NCI-H1436 treated with DMSO at 0.1 percent for 48 hours (cell line): ENCODE measurements around the gene USH1G.
"Not testable (repeated sequence)": the region's sequence is repeated elsewhere in the genome, so short reads cannot be mapped to it uniquely, and the experiment has no call there.

Experiments used
- DNase-seq: peaks from one replicate; lab custom pipeline; 2025; lab: John Stamatoyannopoulos, UW

USH1G gene

DNA sequence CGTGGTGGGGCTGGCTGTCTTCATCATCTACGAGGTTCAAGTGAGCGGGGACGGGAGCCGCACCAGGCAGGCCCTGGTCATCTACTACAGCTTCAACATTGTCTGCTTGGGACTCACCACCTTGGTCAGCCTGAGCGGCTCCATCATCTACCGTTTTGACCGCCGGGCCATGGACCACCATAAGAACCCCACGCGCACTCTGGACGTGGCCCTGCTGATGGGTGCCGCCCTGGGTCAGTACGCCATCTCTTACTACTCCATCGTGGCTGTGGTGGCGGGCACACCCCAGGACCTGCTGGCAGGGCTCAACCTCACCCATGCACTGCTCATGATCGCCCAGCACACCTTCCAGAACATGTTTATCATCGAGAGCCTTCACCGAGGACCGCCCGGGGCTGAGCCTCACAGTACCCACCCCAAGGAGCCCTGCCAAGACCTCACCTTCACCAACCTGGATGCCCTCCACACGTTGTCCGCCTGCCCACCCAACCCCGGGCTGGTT, 7.5 kb upstream of the USH1G start:
- DNase-seq: no peak

DNA sequence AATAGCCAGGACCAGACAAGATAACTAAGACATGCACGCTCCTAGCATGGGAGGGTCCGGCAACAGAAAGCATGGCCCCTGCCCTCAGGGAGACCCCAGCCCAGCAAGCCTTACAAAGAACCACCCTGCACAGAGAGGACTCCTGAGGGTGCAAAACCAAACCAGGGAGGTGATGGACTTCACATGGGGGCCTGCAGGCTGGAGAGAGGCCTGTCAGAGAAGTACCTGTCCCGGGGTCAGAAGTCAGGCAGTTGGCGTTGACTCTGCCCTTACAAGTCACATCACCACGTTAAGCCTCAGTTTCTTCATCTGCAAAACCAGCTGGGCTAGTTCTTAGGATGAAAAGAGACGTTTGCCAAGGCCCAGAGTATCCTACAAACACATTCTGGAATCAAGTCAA, 5.7 kb upstream of the USH1G start:
- DNase-seq: no peak

DNA sequence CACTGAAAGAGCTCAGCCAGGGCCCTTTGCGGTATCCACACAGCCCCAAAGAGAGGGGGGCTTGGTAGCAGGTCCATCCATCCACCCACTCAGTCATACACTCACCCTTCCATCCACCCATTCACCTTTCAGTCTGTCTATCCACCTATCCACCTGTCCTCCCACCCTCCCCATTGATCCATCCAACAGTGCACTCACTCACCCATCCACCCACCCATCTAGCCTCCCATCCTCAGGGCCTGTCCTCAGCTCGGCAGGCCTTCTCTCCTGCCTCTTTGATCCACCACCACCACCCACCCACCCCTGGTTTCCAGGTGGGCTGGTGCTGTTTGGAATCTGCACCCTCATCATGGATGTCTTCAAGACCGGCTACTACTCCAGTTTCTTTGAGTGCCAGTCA, 2.2 kb upstream of the USH1G start:
- DNase-seq: no peak

DNA sequence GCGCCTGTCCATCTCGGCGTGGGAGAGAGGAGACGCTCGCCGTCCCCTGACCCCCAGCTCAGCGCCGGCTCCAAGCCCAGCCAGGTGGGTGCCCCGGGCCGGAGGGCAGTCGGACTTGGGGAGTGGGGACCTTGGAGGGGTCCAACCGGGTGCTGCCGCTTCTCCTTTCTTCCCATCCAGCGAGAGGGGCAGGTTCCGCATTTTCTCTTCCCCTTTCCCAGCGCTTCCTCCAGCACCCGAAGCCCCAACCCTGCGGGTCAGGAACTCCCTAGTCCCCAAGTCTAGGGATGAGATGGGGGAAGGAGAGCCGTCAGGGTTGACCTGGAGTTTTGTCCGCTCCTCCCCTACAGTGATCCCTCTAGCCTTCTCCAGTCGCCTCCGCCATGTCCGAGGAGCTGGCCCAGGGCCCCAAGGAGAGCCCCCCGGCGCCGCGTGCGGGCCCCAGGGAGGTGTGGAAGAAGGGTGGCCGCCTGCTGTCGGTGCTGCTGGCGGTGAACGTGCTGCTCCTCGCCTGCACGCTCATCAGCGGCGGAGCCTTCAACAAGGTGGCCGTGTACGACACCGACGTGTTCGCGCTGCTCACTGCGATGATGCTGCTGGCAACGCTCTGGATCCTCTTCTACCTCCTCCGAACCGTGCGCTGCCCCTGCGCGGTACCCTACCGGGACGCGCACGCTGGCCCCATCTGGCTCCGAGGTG, 1.3 kb upstream of the USH1G start, which contains the start of gene OTOP2:
OTOP2 (plus strand) TSS at position 24 of the 699 bp plus-strand sequence; CDS start at position 384, 360 bp downstream.
- DNase-seq: no peak

DNA sequence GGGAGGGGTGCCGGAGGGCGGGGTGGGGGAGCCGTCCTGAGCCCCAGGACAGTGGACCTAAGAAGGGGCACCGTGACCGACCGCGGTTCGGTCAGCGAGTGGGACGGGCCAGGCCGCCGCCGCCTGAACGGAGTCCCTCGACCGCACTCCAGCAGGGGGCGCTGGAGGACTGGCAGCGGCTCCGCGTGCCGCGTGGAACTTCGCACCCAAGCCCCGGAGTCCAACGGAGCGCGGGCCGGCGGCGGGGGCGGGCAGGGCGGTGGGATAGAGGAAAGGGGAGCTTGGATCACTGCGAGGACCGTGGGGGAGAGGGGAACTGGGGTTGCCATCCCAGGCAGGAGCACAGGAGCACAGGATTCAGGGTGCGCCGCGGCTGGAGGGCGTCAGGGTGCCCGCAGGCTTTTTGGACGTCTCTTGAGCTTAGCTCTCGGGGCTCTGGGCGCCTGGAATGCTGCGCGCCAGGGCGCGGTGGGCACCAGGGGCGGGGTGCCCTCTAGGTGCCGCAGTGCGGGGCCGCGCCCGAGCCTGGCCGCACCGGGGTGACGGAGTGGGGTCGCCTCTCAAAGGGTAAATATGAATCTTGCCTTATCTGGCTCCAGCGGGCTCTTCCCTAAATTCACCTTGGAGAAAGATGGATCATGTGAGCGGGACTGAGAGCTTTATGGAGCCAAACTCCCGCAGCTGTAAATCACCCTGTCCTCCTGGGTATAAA, 639 bp upstream of the USH1G start:
- DNase-seq: no peak

DNA sequence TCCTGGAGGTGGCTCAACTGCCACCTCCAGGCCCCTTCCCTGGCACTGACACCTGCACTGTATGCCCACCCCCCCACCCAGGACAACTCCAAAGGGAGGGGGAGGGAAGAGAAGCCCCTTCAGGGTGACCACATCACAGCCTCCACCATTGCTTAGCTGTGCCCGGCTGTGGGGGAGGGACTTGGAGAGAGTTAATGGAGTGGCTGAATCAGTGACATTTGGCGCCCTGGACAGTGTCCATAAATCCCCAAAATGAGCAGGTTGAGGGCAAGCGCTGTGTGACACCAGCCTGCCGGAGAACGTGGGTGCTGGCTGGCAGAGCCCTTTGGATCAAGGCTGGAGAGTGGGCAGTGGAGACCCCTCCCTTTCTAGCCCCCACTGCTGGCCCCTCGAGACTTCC, 883 bp downstream of the USH1G start:
- DNase-seq: no peak

DNA sequence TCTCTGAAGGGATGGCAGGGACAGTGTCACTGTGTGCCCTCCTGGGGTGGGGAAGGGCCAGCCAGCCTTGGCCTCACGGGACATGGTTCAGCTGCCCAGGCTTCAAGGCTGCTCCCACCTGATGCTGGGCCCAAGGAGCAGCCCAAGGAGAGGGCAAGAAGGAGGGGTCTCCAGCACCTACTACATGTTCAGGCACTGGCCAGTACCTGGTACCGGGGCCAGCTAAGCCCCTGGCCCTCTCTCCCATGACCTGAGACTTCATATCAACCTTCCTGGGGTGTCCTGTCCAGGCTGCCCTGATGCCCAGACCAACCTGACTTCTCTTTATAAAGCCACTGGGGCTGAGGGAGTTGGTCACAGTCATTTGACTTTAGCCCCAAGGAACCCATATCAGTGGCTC, 1.3 kb downstream of the USH1G start:
- no peak for DNase-seq

DNA sequence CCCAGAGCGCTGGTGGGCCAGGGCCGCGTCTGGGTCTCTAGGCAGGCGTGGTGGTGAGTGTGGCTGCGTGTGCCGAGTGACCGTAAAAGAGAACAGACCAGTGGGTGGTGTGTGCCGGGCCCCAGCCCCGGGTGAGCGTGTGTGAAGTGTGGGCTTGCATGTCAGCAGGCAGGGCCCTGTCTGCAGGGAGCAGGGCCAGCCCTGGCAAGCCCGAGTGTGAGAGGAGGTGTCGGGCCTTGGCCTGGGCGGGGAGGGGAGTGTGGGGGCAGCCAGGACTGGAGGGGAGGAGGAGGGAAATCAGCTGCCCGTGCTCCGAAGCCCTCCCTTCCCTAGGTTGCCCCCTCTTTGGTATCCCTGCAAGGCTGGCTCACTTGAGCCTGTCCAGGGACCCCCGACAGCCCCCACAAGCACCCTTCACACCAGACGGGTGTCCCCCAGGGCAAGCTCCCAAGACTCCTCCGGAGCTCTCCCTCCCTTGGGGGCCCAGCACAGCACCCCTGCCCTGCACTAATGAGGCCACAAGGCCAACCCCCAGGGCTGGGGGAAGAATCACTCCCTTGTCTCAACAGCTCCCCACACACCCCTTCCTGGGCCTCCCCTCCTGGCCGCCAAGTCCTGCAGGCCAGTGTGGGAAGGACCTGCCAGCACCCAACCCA, 1.9 kb downstream of the USH1G start:
- no peak for DNase-seq

DNA sequence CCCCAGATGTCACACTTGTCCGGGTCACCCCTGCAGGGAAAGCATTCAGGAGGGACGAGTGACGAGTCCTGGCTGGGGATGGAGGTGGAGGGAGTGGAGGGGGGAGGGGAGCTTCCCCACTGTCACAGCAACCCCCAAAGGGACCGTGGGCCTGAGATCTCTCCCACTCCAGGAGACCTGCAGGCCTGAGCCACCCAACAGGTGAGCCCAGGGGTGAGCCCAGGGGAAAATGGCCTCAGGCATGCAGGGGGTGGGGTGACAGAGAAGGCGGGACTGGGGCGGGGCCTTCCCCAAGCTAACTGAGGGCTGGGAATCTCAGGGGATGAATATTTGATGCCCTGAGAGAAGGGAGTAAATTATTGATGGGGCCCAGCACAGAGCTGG, 2.4 kb downstream of the USH1G start:
- no peak for DNase-seq

DNA sequence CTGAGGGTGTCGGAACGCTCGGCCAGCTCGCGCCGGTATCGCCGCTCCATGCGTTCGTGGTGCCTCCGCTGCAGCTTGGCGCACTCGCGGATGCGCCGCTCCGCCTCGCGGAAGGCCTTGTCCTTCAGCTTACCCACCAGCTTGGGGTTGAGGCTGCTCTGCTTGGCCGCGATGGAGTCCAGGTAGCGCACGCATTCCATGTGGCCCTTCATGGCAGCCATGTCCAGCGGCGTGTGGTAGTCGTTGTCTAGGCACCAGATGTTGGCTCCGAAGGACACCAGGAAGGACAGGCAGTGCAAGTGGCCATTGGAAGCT, 2.8 kb downstream of the USH1G start:
- DNase-seq: no peak

DNA sequence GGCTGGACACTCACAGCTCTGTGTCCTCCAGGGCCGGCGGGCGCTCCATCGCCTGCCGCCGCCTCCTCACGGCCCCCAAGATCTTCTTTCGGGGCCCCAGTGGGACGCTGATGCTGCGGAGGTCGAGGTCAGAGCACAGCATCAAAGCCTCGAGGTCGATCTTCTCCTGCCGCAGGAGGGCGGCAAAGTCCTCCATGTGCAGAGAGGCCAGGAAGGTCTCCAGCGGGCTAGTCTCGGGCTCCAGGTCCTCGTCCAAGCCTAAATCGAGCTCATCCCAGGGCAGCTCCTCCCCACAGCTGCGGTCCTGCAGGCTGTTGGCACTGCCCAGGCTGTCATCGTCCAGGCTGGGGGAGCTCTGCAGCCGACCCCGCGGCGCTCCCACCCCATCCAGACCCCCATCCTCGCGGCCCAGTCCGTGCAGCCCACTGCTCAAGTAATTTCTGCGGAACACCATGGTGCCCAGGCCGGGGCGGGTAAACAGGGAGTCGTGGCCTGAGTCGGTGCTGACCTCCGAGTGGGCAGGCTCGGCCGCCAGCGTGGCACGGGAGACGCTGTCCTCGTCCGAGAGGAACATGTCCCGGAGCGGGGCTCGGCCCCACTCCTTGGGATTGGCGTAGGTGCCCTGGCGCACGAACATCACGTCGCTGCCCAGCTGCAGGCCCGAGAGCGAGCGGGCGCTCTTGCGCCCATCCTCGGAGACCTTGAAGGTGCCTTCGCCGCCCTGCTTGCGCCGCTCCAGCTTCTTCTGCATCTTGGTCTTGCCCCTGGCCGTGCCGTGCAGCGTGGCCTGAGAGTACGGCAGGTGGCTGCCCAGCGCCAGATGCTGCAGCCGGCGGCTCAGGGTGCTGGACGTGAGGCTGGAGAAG, 3.4 kb downstream of the USH1G start:
- no peak for DNase-seq

DNA sequence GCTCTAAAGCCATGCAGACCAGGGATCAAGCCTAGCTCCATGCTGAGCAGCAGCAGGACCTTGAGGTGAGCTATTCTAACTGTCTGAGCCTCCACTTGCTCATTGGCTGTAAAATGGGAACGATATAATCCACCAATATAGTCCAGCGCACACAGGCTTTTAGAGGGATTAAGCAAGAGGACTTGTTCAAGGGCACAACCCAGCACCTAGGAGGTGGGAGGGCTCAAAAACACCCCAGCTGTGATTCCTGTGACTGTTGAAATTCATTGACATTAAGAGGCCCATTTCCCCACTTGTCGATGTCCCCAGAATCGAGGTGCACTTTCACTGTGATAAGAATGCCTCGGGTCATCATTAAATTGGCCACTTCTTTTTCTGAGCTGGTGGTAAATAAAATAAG, 4.1 kb downstream of the USH1G start:
- no peak for DNase-seq

DNA sequence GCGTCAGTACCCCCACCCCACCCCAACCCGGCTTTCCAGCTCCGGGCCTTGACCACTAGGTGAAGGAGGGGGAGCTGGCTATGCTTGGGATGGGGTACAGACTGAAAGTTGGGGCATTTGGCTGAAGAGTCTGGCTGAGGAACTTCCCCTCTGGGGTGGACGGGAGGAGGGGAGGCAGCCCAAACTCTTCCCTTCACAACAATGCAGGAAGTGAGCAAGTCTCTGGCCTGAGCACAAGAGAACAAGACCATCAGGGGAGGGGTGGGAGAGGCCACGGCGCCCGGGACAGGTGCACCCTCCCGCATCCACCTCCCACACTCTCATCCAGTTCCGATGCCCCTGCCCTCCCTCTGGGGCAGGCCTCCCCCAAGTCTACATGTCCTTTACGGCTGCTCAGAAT, 5.6 kb downstream of the USH1G start:
- DNase-seq: no peak

DNA sequence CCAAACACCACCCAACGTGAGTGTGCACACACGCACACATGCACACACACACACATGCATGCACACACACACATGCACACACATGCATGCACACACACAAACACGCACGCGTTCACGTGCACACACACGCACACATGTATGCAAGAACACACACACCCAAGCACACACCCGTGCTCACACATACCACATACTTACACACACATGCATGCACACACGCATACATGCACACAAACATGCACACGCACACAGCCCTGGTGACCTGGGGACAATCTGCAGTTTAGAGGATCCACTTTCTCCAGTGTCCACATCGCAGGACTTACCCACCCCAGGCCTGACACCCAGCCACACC, 6.2 kb downstream of the USH1G start:
- DNase-seq: no peak

DNA sequence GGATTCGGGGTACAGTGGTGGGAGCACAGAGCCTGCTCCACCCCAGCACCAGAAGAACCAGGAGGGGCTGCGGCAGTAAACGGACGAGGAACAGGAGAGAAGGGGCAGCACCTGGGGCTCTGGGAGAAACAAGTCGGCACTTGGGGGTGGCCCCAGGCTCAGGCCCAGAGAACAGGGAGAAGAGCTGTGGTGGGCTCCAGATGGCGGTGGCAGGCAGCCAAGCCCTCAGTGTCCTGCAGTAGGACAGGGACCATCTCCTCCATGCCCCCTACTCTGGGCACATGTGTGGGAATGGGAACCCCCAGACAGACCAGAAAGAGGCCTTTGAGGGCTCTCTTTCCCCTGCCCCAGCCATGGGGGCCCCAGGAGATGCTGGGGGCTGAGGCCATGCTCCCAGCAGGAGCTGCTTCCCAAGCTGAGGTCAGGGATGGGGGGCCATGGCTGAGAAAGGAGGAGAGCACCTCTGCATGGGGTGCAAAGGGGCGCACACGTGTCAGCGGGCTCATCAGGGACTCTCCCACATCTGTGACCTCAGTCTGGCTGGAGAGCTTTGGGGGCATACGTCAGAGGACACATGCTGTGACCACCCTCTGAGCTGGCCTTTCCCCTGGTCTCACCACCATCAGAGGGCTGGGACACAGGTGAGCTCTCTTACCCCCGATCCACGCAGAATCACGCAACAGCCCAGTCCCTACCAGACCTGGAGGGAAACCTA, 6.8 kb downstream of the USH1G start:
- DNase-seq: no peak

DNA sequence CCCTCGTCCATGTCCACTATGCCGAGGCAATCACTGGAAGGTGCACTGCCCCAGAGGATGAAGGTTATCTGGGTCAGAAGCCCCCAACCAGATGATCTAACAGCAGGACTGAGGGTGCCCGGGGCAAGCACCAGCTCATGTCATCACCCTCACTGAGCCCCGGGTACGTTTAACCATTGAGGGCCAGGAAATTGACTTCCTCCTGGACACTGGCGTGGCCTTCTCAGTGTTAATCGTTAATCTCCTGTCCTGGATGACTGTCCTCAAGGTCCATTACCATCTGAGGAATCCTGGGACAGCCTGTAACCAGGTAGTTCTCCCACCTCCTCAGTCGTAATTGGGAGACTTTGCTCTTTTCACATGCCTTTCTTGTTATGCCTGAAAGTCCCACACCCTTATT, 11.6 kb downstream of the USH1G start:
- DNase-seq: not testable (repeated sequence)

DNA sequence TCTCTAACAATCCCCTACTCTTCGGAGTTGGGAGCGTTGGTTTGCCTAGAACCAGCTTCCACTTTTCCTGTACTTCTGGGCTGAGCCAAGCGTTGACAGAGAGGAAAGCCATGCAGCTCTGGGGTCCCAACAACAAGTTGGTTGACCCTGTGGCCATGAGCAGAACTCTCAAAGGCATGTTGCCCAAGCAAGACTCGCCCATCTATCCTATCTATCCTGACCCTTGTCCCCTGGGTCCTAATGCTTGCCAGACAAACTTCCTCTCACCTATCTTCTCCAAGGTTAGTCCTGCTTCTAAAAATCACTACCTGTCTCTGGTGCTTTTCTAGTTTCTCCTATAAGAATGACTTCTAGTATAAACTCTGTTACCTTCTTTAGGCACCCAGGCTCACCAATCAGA, 14.0 kb downstream of the USH1G start:
- not testable (repeated sequence) for DNase-seq

DNA sequence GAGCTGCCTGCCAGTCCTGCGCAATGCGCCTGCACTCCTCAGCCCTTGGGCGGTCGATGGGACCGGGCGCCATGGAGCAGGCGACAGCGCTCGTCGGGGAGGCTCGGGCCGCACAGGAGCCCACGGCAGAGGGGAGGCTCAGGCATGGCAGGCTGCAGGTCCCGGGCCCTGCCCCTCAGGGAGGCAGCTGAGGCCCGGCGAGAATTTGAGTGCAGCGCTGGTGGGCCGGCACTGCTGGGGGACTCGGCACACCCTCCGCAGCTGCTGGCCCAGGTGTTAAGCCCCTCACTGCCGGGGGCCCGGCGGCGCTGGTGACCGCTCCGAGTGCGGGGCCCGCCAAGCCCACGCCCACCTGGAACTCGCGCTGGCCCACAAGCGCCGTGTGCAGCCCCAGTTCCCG, 16.0 kb downstream of the USH1G start:
- no peak for DNase-seq

DNA sequence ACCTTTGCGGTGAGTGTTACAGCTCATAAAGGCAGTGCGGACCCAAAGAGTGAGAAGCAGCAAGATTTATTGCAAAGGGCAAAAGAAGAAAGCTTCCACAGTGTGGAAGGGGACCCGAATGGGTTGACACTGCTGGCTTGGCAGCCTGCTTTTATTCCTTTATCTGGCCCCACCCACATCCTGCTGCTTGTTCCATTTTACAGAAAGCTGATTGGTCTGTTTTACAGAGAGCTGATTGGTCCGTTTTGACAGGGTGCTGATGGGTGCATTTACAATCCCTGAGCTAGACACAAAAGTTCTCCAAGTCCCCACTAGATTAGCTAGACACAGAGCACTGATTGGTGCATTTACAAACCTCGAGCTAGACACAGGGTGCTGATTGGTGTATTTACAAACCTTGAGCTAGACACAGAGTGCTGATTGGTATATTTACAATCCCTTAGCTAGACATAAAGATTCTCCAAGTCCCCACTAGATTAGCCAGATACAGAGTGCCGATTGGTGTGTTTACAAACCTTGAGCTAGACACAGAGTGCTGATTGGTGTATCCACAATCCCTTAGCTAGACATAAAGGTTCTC, 16.8 kb downstream of the USH1G start:
- DNase-seq: not testable (repeated sequence)

DNA sequence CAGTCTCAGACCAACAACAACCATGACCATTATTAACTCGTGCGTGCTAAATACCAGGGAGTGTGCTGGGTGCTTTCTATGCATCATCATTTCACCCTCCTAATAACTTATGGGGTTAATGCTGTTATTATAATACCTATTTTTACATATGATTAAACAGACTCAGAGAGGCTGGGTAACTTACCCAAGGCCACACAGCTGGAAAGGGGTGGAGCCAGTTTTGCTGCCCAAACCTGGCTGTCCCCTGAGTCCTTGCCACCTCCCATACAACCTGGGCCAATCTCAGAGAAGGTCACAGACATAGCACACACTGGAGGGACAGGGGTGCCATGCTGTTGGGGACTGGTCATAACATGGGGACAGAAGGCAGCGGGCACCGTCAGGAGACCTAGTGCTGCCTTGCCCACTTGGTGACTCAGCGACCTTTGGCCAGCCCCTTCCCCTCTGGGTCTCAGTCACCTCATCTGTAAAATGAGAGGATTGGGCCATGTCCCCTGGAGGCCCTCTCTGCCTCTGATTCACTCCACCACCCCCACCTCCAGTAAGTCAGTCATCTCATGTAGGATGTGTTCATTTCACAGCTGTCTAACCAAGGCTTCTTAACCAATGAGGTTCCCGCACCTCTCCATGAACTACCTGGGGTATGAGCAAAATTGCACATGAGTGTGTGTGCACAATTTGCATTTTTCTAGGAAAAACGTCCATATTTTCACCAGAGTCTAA, 18.2 kb downstream of the USH1G start:
- no peak for DNase-seq

DNA sequence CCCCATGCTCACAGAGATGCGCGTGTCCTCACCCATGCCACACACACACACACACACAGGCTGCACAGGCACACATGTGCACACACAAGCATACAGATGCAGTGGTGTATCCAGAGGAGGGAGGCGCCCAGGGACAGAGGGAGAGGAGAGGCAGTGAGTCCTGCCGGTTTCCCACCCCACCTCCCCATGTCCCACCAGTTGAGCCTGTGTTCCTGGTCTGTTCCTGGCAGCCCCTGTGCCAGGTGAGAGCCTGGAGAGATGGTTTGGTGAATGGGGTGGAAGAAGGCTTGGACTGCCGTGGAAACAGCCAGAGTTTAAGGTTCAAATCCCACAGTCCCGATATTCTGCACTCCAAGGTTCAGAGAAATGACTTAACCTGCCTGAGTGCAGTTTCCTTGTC, 19.4 kb downstream of the USH1G start:
- no peak for DNase-seq
